Liver (tissue), 9 donors: Measurements from ENCODE around the gene ACTRT2. TPM values are rescaled to one million over a fixed set of nuclear protein-coding genes. Genes with fewer than 3 reads are reported as not detected.

Experiments used
- DNase-seq: peaks from one replicate; pipeline ENCODE4 v3.0.0-alpha.2; 2017; ENCODE audit warnings: low spot score
- H3K27ac ChIP-seq, 2 donors: one replicate each; pipeline ENCODE4 v1.7.0; 2013; ENCODE audit warnings: inconsistent platforms in 2 of 2, low read length in 2 of 2, control low read depth in 1 of 2, low read depth in 1 of 2, mild to moderate bottlenecking in 1 of 2
- H3K27me3 ChIP-seq, 4 donors: one replicate each; pipeline versions ENCODE4 v1.6.1 to v1.7.0; 2013; ENCODE audit warnings: low read length in 3 of 4, inconsistent platforms in 1 of 4, mild to moderate bottlenecking in 1 of 4, moderate library complexity in 1 of 4; ENCODE audit not compliant: control insufficient read depth in 4 of 4, insufficient read depth in 4 of 4
- H3K36me3 ChIP-seq, 4 donors: one replicate each; pipeline versions ENCODE4 v1.6.1 to v1.7.0; 2013; ENCODE audit warnings: low read length in 3 of 4, mild to moderate bottlenecking in 3 of 4, low read depth in 1 of 4, moderate library complexity in 1 of 4; ENCODE audit not compliant: control insufficient read depth in 4 of 4, insufficient read depth in 3 of 4
- H3K4me1 ChIP-seq, 4 donors: one replicate each; pipeline versions ENCODE4 v1.6.1 to v1.7.0; 2013; ENCODE audit warnings: low read length in 3 of 4, mild to moderate bottlenecking in 3 of 4, moderate library complexity in 1 of 4; ENCODE audit not compliant: control insufficient read depth in 4 of 4, insufficient read depth in 4 of 4
- H3K4me3 ChIP-seq, 3 donors: one replicate each; pipeline versions ENCODE4 v1.6.1 to v1.7.0; 2013; ENCODE audit warnings: low read length in 3 of 3, control low read depth in 1 of 3, low read depth in 1 of 3, mild to moderate bottlenecking in 1 of 3
- H3K9ac ChIP-seq, 2 donors: one replicate each; pipeline ENCODE4 v1.7.0; 2013; ENCODE audit warnings: low read length in 2 of 2, mild to moderate bottlenecking in 2 of 2, moderate library complexity in 2 of 2, control low read depth in 1 of 2, low read depth in 1 of 2
- H3K9me3 ChIP-seq, 4 donors: one replicate each; pipeline versions ENCODE4 v1.6.1 to v1.7.0; 2013; ENCODE audit warnings: low read length in 3 of 4; ENCODE audit not compliant: control insufficient read depth in 4 of 4
- ATF3 ChIP-seq: IDR thresholded peaks from 2 replicates; pipeline ENCODE4 v1.6.1; 2016; ENCODE audit warnings: antibody characterized with exemption
- CTCF ChIP-seq: fragments of 150-350 bp; IDR thresholded peaks from 2 replicates; pipeline ENCODE4 v1.5.1; 2017; ENCODE audit warnings: improper control_type of control experiment, low read depth, low read length; ENCODE audit not compliant: missing input control
- EGR1 ChIP-seq, 2 donors: IDR thresholded peaks; 2 replicates each; pipeline ENCODE4 v1.6.1; 2016 to 2018; ENCODE audit warnings: antibody characterized with exemption in 2 of 2, low read depth in 2 of 2
- FOXA1 ChIP-seq: IDR thresholded peaks from 2 replicates; pipeline ENCODE4 v1.6.1; 2016; ENCODE audit warnings: antibody characterized with exemption
- FOXA2 ChIP-seq: IDR thresholded peaks from 2 replicates; pipeline ENCODE4 v1.6.1; 2016; ENCODE audit warnings: antibody characterized with exemption
- GABPA ChIP-seq, 2 donors: IDR thresholded peaks in 1 of 2; conservative IDR thresholded peaks in 1 of 2; 2 replicates each; pipeline ENCODE4 v1.6.1; 2016; ENCODE audit warnings: antibody characterized with exemption in 2 of 2, mild to moderate bottlenecking in 1 of 2, moderate library complexity in 1 of 2
- HNF4A ChIP-seq, 2 donors: conservative IDR thresholded peaks; 2 replicates each; pipeline ENCODE4 v1.6.1; 2016; ENCODE audit warnings: antibody characterized with exemption in 2 of 2, mild to moderate bottlenecking in 2 of 2
- HNF4G ChIP-seq: IDR thresholded peaks from 2 replicates; pipeline ENCODE4 v1.6.1; 2016; ENCODE audit warnings: antibody characterized with exemption
- JUND ChIP-seq, 2 donors: IDR thresholded peaks; 2 replicates each; pipeline ENCODE4 v1.6.1; 2016; ENCODE audit warnings: antibody characterized with exemption in 2 of 2
- MAX ChIP-seq: IDR thresholded peaks from 2 replicates; pipeline ENCODE4 v1.6.1; 2016; ENCODE audit warnings: antibody characterized with exemption
- NR2F2 ChIP-seq: IDR thresholded peaks from 2 replicates; pipeline ENCODE4 v1.6.1; 2016; ENCODE audit warnings: antibody characterized with exemption
- RAD21 ChIP-seq, 2 donors: IDR thresholded peaks; 2 replicates each; pipeline ENCODE4 v1.6.1; 2016; ENCODE audit warnings: antibody characterized with exemption in 2 of 2, mild to moderate bottlenecking in 2 of 2
- REST ChIP-seq: IDR thresholded peaks from 2 replicates; pipeline ENCODE4 v1.6.1; 2016; ENCODE audit warnings: antibody characterized with exemption, mild to moderate bottlenecking
- RXRA ChIP-seq, 2 donors: IDR thresholded peaks; 2 replicates each; pipeline ENCODE4 v1.6.1; 2017 to 2018; ENCODE audit warnings: antibody characterized with exemption in 2 of 2, mild to moderate bottlenecking in 1 of 2
- SP1 ChIP-seq: IDR thresholded peaks from 2 replicates; pipeline ENCODE4 v1.6.1; 2018; ENCODE audit warnings: antibody characterized with exemption, mild to moderate bottlenecking
- TAF1 ChIP-seq: conservative IDR thresholded peaks from 2 replicates; pipeline ENCODE4 v1.6.1; 2016; ENCODE audit warnings: antibody characterized with exemption, mild to moderate bottlenecking
- YY1 ChIP-seq: IDR thresholded peaks from 2 replicates; pipeline ENCODE4 v1.6.1; 2016; ENCODE audit warnings: antibody characterized with exemption, mild to moderate bottlenecking
- ZBTB33 ChIP-seq: IDR thresholded peaks from 2 replicates; pipeline ENCODE4 v1.6.1; 2016; ENCODE audit warnings: antibody characterized with exemption
- WGBS: extraction: QIAGEN DNeasy Blood & Tissue Kit; methylation state at CpG from one replicate; pipeline ENCODE4 v1.1.7; 2013; 5-methylcytosine and 5-hydroxymethylcytosine counted together
- polyA plus RNA-seq, 2 donors: library from polyadenylated mRNA; stranded (reverse) in 1 of 2; unstranded in 1 of 2; fragments of 200-250 nt in 1 of 2; fragments of >200 nt in 1 of 2; fragmentation: Nextera tagmentation in 1 of 2; extraction: Ambion mirVana in 1 of 2; gene quantifications; one replicate each; pipeline versions ENCODE4 v1.2.1 to v1.2.3, GENCODE V29; 2013 to 2015
- total RNA-seq, 2 donors: library from RNA; depleted of rRNA; stranded (reverse); fragments of >200 nt; gene quantifications; one replicate each; pipeline ENCODE4 v1.2.3, GENCODE V29; 2014
- donor health status: healthy.
- donor health status: healthy.
- donor health status: healthy.
- donor health status: healthy.
- donor health status: healthy.

The ACTRT2 gene
- total and polyA plus RNA-seq, 4 donors = not detected

GRCh38 chr1:3022976-3023375 lies 1.7 kb downstream of the ACTRT2 start:
- H3K9me3 ChIP-seq = no peaks in the 10 kb centered on the region
- WGBS = 66% methylated on average over 14 of the region's 14 CpGs
- no peak for DNase-seq
- H3K27me3 ChIP-seq = peaks cover 0 to 3% (median under 1%) of the 10 kb centered on the region in 4 donors
- no peak overlapping the region for H3K27ac ChIP-seq
- H3K9ac ChIP-seq = no peak overlapping the region
- no peak overlapping the region for H3K4me3 ChIP-seq
- no peaks in the 10 kb centered on the region for H3K36me3 ChIP-seq
- no peak for TF ChIP-seq SP1
- TF ChIP-seq GABPA (IDR thresholded peaks at IDR 0.05 in 1 of 2, conservative IDR thresholded peaks at IDR 0.05 in 1 of 2) = no peak
- no peak for TF ChIP-seq HNF4A (conservative IDR thresholded peaks at IDR 0.05)
- no peak for TF ChIP-seq RAD21 (IDR thresholded peaks at IDR 0.05)
- TF ChIP-seq NR2F2 = no peak
- TF ChIP-seq TAF1 = no peak
- TF ChIP-seq JUND (IDR thresholded peaks at IDR 0.05) = no peak
- TF ChIP-seq FOXA1 = no peak
- TF ChIP-seq HNF4G = no peak
- no peak for TF ChIP-seq ZBTB33
- TF ChIP-seq YY1 = no peak
- TF ChIP-seq MAX = no peak
- TF ChIP-seq REST = no peak
- no peak for TF ChIP-seq RXRA (IDR thresholded peaks at IDR 0.05)
- no peak for TF ChIP-seq EGR1 (IDR thresholded peaks at IDR 0.05; ENCODE audit: low read depth in 2 of 2)
- no peak for TF ChIP-seq CTCF
- TF ChIP-seq ATF3 = no peak
- no peak for TF ChIP-seq FOXA2
- no peaks in the 10 kb centered on the region for H3K4me1 ChIP-seq
